Liver (tissue), 9 donors: ENCODE data around the gene CDC25A. TPM values are rescaled to one million over a fixed set of nuclear protein-coding genes. Genes with fewer than 3 reads are reported as not detected.

Experiments used
- DNase-seq: peaks from one replicate; pipeline ENCODE4 v3.0.0-alpha.2; 2017; ENCODE audit warnings: low spot score
- H3K27ac ChIP-seq, 2 donors: one replicate each; pipeline ENCODE4 v1.7.0; 2013; ENCODE audit warnings: inconsistent platforms in 2 of 2, low read length in 2 of 2, control low read depth in 1 of 2, low read depth in 1 of 2, mild to moderate bottlenecking in 1 of 2
- H3K27me3 ChIP-seq, 4 donors: one replicate each; pipeline versions ENCODE4 v1.6.1 to v1.7.0; 2013; ENCODE audit warnings: low read length in 3 of 4, inconsistent platforms in 1 of 4, mild to moderate bottlenecking in 1 of 4, moderate library complexity in 1 of 4; ENCODE audit not compliant: control insufficient read depth in 4 of 4, insufficient read depth in 4 of 4
- H3K36me3 ChIP-seq, 4 donors: one replicate each; pipeline versions ENCODE4 v1.6.1 to v1.7.0; 2013; ENCODE audit warnings: low read length in 3 of 4, mild to moderate bottlenecking in 3 of 4, low read depth in 1 of 4, moderate library complexity in 1 of 4; ENCODE audit not compliant: control insufficient read depth in 4 of 4, insufficient read depth in 3 of 4
- H3K4me1 ChIP-seq, 4 donors: one replicate each; pipeline versions ENCODE4 v1.6.1 to v1.7.0; 2013; ENCODE audit warnings: low read length in 3 of 4, mild to moderate bottlenecking in 3 of 4, moderate library complexity in 1 of 4; ENCODE audit not compliant: control insufficient read depth in 4 of 4, insufficient read depth in 4 of 4
- H3K4me3 ChIP-seq, 3 donors: one replicate each; pipeline versions ENCODE4 v1.6.1 to v1.7.0; 2013; ENCODE audit warnings: low read length in 3 of 3, control low read depth in 1 of 3, low read depth in 1 of 3, mild to moderate bottlenecking in 1 of 3
- H3K9ac ChIP-seq, 2 donors: one replicate each; pipeline ENCODE4 v1.7.0; 2013; ENCODE audit warnings: low read length in 2 of 2, mild to moderate bottlenecking in 2 of 2, moderate library complexity in 2 of 2, control low read depth in 1 of 2, low read depth in 1 of 2
- H3K9me3 ChIP-seq, 4 donors: one replicate each; pipeline versions ENCODE4 v1.6.1 to v1.7.0; 2013; ENCODE audit warnings: low read length in 3 of 4; ENCODE audit not compliant: control insufficient read depth in 4 of 4
- ATF3 ChIP-seq: IDR thresholded peaks from 2 replicates; pipeline ENCODE4 v1.6.1; 2016; ENCODE audit warnings: antibody characterized with exemption
- CTCF ChIP-seq: fragments of 150-350 bp; IDR thresholded peaks from 2 replicates; pipeline ENCODE4 v1.5.1; 2017; ENCODE audit warnings: improper control_type of control experiment, low read depth, low read length; ENCODE audit not compliant: missing input control
- FOXA2 ChIP-seq: IDR thresholded peaks from 2 replicates; pipeline ENCODE4 v1.6.1; 2016; ENCODE audit warnings: antibody characterized with exemption
- GABPA ChIP-seq, 2 donors: IDR thresholded peaks in 1 of 2; conservative IDR thresholded peaks in 1 of 2; 2 replicates each; pipeline ENCODE4 v1.6.1; 2016; ENCODE audit warnings: antibody characterized with exemption in 2 of 2, mild to moderate bottlenecking in 1 of 2, moderate library complexity in 1 of 2
- HNF4A ChIP-seq, 2 donors: conservative IDR thresholded peaks; 2 replicates each; pipeline ENCODE4 v1.6.1; 2016; ENCODE audit warnings: antibody characterized with exemption in 2 of 2, mild to moderate bottlenecking in 2 of 2
- HNF4G ChIP-seq: IDR thresholded peaks from 2 replicates; pipeline ENCODE4 v1.6.1; 2016; ENCODE audit warnings: antibody characterized with exemption
- JUND ChIP-seq, 2 donors: IDR thresholded peaks; 2 replicates each; pipeline ENCODE4 v1.6.1; 2016; ENCODE audit warnings: antibody characterized with exemption in 2 of 2
- MAX ChIP-seq: IDR thresholded peaks from 2 replicates; pipeline ENCODE4 v1.6.1; 2016; ENCODE audit warnings: antibody characterized with exemption
- REST ChIP-seq: IDR thresholded peaks from 2 replicates; pipeline ENCODE4 v1.6.1; 2016; ENCODE audit warnings: antibody characterized with exemption, mild to moderate bottlenecking
- RXRA ChIP-seq, 2 donors: IDR thresholded peaks; 2 replicates each; pipeline ENCODE4 v1.6.1; 2017 to 2018; ENCODE audit warnings: antibody characterized with exemption in 2 of 2, mild to moderate bottlenecking in 1 of 2
- YY1 ChIP-seq: IDR thresholded peaks from 2 replicates; pipeline ENCODE4 v1.6.1; 2016; ENCODE audit warnings: antibody characterized with exemption, mild to moderate bottlenecking
- ZBTB33 ChIP-seq: IDR thresholded peaks from 2 replicates; pipeline ENCODE4 v1.6.1; 2016; ENCODE audit warnings: antibody characterized with exemption
- WGBS: extraction: QIAGEN DNeasy Blood & Tissue Kit; methylation state at CpG from one replicate; pipeline ENCODE4 v1.1.7; 2013; 5-methylcytosine and 5-hydroxymethylcytosine counted together
- polyA plus RNA-seq, 2 donors: library from polyadenylated mRNA; stranded (reverse) in 1 of 2; unstranded in 1 of 2; fragments of 200-250 nt in 1 of 2; fragments of >200 nt in 1 of 2; fragmentation: Nextera tagmentation in 1 of 2; extraction: Ambion mirVana in 1 of 2; gene quantifications; one replicate each; pipeline versions ENCODE4 v1.2.1 to v1.2.3, GENCODE V29; 2013 to 2015
- total RNA-seq, 2 donors: library from RNA; depleted of rRNA; stranded (reverse); fragments of >200 nt; gene quantifications; one replicate each; pipeline ENCODE4 v1.2.3, GENCODE V29; 2014
- donor health status: healthy.
- donor health status: healthy.
- donor health status: healthy.
- donor health status: healthy.
- donor health status: healthy.

The CDC25A gene
- total and polyA plus RNA-seq, 4 donors = 0.18 to 29.6 (median 0.60) TPM

- no peak for TF ChIP-seq ZBTB33
Observed at GRCh38 chr3:48142316-48142870, 45.8 kb downstream of the CDC25A start (continued).

GRCh38 chr3:48141604-48142137 is 46.5 kb downstream of the CDC25A start:
- H3K9me3 ChIP-seq = no peaks in the 10 kb centered on the region
- TF ChIP-seq ATF3 (no peak), YY1 (no peak), GABPA (IDR thresholded peaks at IDR 0.05 in 1 of 2, conservative IDR thresholded peaks at IDR 0.05 in 1 of 2) (no peak), MAX (no peak), REST (no peak), CTCF (no peak), ZBTB33 (no peak), FOXA2 (no peak), HNF4A (conservative IDR thresholded peaks at IDR 0.05) (no peak), HNF4G (no peak), RXRA (IDR thresholded peaks at IDR 0.05) (no peak), JUND (IDR thresholded peaks at IDR 0.05) (no peak)
- 91% methylated on average over 9 of the region's 9 CpGs for WGBS
- H3K27ac ChIP-seq = no peak overlapping the region
- no peaks in the 10 kb centered on the region for H3K27me3 ChIP-seq
- no peak overlapping the region for H3K4me3 ChIP-seq
- H3K9ac ChIP-seq = no peak overlapping the region
- H3K4me1 ChIP-seq = no peaks in the 10 kb centered on the region
- no peaks in the 10 kb centered on the region for H3K36me3 ChIP-seq
- no peak for DNase-seq
